ENCODE results near the gene ARHGEF18.

ARHGEF18 gene

DNA sequence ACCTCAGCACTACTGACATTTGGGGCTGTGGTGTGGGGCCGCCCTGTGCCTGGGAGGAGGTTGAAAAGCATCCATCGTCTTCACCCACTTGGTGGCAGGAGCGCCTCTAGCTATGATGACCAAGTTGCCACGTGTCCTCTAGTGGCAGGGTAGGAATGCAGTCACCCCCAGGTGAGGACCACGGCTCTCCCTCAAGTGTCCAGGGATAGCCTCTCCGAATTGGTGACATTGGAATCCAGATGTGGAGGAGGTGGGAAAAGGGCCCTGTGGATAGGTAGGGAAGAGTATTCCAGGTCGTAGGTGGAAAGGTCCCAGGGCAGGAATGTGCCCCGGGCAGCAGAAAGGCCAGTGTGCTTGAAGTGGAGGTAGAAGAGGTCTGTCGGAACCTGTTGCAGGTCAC is 37.6 kb downstream of the ARHGEF18 start:
- no peak for DNase-seq

- DNase-seq, result no peak
Measured at GRCh38 chr19:7386769-7387168, 38.0 kb downstream of the ARHGEF18 start.

DNA sequence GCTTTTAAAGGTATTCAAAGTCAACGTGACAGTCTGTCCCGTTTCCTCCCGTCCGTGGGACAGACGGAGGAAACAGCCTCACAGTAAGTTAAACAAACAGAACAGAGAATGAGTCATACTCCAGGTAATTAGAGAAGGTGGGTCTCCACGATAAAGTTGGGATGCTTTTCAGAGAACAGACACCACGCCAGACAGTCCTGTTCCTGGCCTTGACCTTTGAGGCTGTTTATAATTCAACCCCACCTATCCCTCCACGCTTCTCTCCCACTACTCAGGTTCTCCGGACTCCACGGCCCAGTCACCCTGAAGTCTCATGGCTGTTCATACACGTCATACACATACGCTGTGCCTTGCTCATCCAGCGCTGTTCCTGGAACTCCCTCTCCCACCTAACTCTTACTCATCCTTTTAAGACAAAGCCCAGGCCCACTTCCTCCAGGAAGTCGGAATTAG is 42.5 kb downstream of the ARHGEF18 start:
- DNase-seq, result no peak

DNA sequence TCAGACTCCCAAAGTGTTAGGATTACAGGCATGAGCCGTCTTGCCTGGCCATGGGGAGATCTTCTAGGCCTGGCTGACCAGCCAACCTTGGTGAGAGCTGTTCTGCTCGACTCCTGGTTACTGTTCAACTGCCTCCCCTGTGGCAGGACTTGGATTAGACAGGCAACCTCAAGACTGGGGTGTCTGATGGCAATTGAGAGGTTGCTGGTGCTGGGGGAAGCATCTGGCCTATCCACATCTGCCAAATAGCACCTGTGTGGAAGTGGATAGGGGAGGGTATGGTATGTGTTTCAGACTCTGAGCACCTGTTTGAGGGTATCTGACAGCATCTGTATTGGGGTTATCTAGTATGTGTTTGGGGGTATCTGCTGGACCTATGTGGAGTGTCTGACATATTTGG is 44.7 kb downstream of the ARHGEF18 start:
- DNase-seq, result no peak

DNA sequence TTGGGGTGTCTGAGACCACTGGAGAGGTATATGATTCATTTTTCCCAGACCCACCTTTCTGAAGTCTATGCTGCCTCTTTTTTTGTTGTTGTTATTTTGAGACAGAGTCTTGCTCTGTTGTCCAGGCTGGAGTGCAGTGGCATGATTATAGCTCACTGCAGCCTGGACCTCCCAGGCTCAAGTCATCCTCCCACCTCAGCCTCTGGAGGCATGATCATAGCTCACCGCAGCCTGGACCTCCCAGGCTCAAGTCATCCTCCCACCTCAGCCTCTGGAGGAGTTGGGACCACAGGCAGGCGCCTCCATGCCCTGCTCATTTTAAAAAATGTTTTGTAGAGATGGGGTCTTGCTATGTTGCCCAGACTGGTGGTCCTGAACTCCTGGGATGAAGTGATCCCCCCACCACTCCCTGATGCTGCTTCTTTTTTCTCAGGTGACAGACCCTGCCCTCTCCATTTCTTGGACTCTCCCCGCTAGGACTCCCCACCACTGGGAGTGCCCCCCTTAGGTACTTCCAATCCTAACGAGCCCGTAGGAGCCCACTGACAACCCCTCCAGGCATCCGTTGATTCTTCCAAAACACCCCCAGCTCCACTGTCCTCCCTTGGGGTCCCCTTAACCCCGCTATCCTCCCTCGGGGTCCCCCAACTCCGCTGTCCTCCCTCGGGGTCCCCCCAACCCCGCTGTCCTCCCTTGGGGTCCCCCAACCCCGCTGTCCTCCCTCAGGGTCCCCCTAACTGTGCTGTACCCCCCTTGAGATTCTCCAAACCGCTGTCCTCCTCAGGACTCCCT is 45.4 kb downstream of the ARHGEF18 start:
- DNase-seq, result no peak

- peak; percentile 89 for DNase-seq
Measured at GRCh38 chr19:7394731-7395359, 46.1 kb downstream of the ARHGEF18 start.

DNA sequence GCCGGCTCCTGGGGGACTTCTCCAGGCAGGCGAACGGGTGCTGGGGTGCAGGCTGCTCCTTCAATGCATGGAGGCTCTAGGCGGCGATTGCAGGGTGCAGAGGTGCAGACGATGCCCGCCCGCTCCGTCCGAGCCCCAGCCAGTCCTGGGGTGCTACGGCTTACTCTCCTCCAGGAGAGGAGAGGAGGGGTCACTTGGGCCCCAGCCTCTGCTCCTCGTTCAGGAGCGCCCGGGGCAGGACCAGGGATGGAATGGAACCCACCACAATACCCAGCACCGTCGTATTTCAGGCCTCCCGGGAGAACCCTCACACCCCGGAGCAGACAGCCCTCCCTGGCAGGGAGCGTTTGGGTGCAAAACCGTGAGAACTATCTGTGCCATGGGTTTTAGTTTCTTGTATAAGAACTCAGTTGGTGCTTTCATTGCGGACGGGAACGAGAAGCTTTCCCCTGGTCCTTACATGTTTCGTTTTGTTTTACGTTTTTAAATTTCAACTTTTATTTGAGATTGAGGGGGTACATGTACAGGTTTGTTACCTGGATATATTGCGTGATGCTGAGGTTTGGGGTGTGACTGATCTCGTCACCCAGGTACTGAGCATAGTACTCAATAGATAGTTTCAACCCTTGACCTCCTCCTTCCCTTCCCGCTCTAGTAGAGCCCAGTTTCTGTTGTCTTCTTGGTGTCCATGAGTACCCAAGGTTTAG is 46.8 kb downstream of the ARHGEF18 start:
- no peak for DNase-seq

DNA sequence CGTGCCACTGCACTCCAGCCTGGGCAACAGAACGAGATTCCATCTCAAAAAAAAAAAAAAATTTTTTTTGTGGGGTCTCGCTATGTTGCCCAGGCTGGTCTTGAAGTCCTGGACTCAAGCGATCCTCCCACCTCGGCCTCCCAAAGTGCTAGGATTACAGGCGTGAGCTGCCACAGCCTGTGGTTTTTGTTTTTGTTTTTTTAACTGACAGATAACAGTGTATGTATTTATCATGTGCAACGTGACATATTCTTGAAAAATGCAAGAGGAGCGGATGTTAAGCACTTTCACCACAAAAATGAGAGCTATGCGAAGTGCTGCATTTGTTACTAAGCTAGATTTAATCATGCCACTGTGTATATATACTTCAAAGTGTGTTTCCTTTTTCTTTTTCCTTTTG is 49.0 kb downstream of the ARHGEF18 start:
- peak; percentile 89 for DNase-seq
